HepG2 (cell line): ENCODE data around the gene MEAK7. TPM values are rescaled to one million over a fixed set of nuclear protein-coding genes. Genes with fewer than 3 reads are reported as not detected.

Experiments
- ATRX ChIP-seq: sonication (generic); formaldehyde crosslinking; IDR thresholded peaks from 2 replicates; pipeline ENCODE4 v1.4.0; 2020; ENCODE audit warnings: missing genetic modification reagents, borderline replicate concordance
- HDAC2 ChIP-seq: sonication (generic); formaldehyde crosslinking; IDR thresholded peaks from 2 replicates; pipeline ENCODE4 v1.4.0; 2020; ENCODE audit warnings: missing genetic modification reagents
- HOXA3 ChIP-seq: sonication (generic); formaldehyde crosslinking; IDR thresholded peaks from 2 replicates; pipeline ENCODE4 v1.5.0; 2020; ENCODE audit warnings: missing genetic modification reagents
- JUN ChIP-seq: sonication (generic); formaldehyde crosslinking; IDR thresholded peaks from 2 replicates; pipeline ENCODE4 v1.4.0; 2020; ENCODE audit warnings: mild to moderate bottlenecking, missing genetic modification reagents
- LCORL ChIP-seq, 2 experiments: fragments of 450-650 bp in 1 of 2; sonication (generic) in 1 of 2; formaldehyde crosslinking in 1 of 2; IDR thresholded peaks; 2 replicates each; pipeline versions ENCODE4 v1.5.0 to v1.6.1; 2017 to 2020; ENCODE audit warnings: antibody characterized with exemption in 1 of 2, missing genetic modification reagents in 1 of 2
- MAFF ChIP-seq: IDR thresholded peaks from 2 replicates; pipeline ENCODE4 v1.6.1; 2011; ENCODE audit warnings: low read depth, low read length, improper control_type of control experiment
- MAFG ChIP-seq: sonication (generic); formaldehyde crosslinking; IDR thresholded peaks from 2 replicates; pipeline ENCODE4 v1.5.1; 2020; ENCODE audit warnings: mild to moderate bottlenecking, missing genetic modification reagents
- ONECUT2 ChIP-seq: sonication (generic); formaldehyde crosslinking; IDR thresholded peaks from 2 replicates; pipeline ENCODE4 v1.4.0; 2020; ENCODE audit warnings: missing genetic modification reagents
- PAWR ChIP-seq: sonication (generic); formaldehyde crosslinking; IDR thresholded peaks from 2 replicates; pipeline ENCODE4 v1.4.0; 2020; ENCODE audit warnings: missing genetic modification reagents, mild to moderate bottlenecking, borderline replicate concordance
- REXO4 ChIP-seq: sonication (generic); formaldehyde crosslinking; IDR thresholded peaks from 2 replicates; pipeline ENCODE4 v1.8.0; 2022; ENCODE audit warnings: missing genetic modification reagents, mild to moderate bottlenecking, borderline replicate concordance
- SRSF4 ChIP-seq: fragments of 200-400 bp; formaldehyde crosslinking; IDR thresholded peaks from one replicate; pipeline ENCODE4 v1.6.1; 2018; ENCODE audit warnings: mild to moderate bottlenecking, low read depth, low read length, moderate library complexity; ENCODE audit not compliant: poor library complexity, severe bottlenecking
- SRY ChIP-seq: sonication (generic); formaldehyde crosslinking; IDR thresholded peaks from 2 replicates; pipeline ENCODE4 v1.8.0; 2022; ENCODE audit warnings: mild to moderate bottlenecking, missing genetic modification reagents
- SSRP1 ChIP-seq: IDR thresholded peaks from 2 replicates; pipeline ENCODE4 v1.6.1; 2016; ENCODE audit warnings: control low read depth
- TEAD3 ChIP-seq: optimal IDR thresholded peaks from 2 replicates; pipeline ENCODE3; 2016; ENCODE audit warnings: borderline replicate concordance
- ZBTB44 ChIP-seq: sonication (generic); formaldehyde crosslinking; IDR thresholded peaks from 2 replicates; pipeline ENCODE4 v1.4.0; 2020; ENCODE audit warnings: missing genetic modification reagents
- ZNF18 ChIP-seq: sonication (generic); formaldehyde crosslinking; IDR thresholded peaks from 2 replicates; pipeline ENCODE4 v1.8.0; 2022; ENCODE audit warnings: mild to moderate bottlenecking, missing genetic modification reagents; ENCODE audit not compliant: insufficient replicate concordance
- ZNF354B ChIP-seq: sonication (generic); formaldehyde crosslinking; IDR thresholded peaks from 2 replicates; pipeline ENCODE4 v1.8.0; 2022; ENCODE audit warnings: mild to moderate bottlenecking, missing genetic modification reagents
- ZNF660 ChIP-seq: sonication (generic); formaldehyde crosslinking; IDR thresholded peaks from 2 replicates; pipeline ENCODE4 v1.5.1; 2020; ENCODE audit warnings: mild to moderate bottlenecking, low read depth, missing genetic modification reagents, borderline replicate concordance
- ZNF878 ChIP-seq: sonication (generic); formaldehyde crosslinking; IDR thresholded peaks from 2 replicates; pipeline ENCODE4 v1.8.1; 2023; ENCODE audit warnings: mild to moderate bottlenecking, missing genetic modification reagents, moderate library complexity
- ZSCAN30 ChIP-seq: sonication (generic); formaldehyde crosslinking; IDR thresholded peaks from 2 replicates; pipeline ENCODE4 v1.5.0; 2020; ENCODE audit warnings: mild to moderate bottlenecking, missing genetic modification reagents
- polyA plus RNA-seq, 8 experiments: library from polyadenylated mRNA; depleted of rRNA in 3 of 8; stranded (reverse) in 7 of 8; unstranded in 1 of 8; fragments of >200 nt; fragmentation: Illumina TruSeq in 4 of 8; extraction: Trizol in 4 of 8; gene quantifications; 2 replicates each; pipeline versions ENCODE4 v1.2.1 to v1.2.3, GENCODE V29; 2011 to 2016; ENCODE audit warnings: low read depth in 4 of 8, missing spikeins in 1 of 8, mixed read lengths in 1 of 8; ENCODE audit not compliant: insufficient read depth in 1 of 8
- total RNA-seq, 5 experiments: library from RNA; depleted of rRNA; stranded (reverse); fragments of >200 nt; fragmentation: Illumina TruSeq; extraction: Trizol; gene quantifications; 2 replicates each; pipeline ENCODE4 v1.2.3, GENCODE V29; 2016; ENCODE audit warnings: low read depth in 1 of 5
- TF ChIP-seq, protein P1 (sequence below): sonication (generic); formaldehyde crosslinking; IDR thresholded peaks from 2 replicates; pipeline ENCODE4 v1.5.1; 2020; ENCODE audit warnings: mild to moderate bottlenecking, missing genetic modification reagents, borderline replicate concordance

The MEAK7 gene
- total and polyA plus RNA-seq, 2 of the 13 experiments (the other 11 are each of a cell fraction or from before 2014, with no cell fraction given), result 11.8 to 14.7 TPM

- TF ChIP-seq, protein P1, sequence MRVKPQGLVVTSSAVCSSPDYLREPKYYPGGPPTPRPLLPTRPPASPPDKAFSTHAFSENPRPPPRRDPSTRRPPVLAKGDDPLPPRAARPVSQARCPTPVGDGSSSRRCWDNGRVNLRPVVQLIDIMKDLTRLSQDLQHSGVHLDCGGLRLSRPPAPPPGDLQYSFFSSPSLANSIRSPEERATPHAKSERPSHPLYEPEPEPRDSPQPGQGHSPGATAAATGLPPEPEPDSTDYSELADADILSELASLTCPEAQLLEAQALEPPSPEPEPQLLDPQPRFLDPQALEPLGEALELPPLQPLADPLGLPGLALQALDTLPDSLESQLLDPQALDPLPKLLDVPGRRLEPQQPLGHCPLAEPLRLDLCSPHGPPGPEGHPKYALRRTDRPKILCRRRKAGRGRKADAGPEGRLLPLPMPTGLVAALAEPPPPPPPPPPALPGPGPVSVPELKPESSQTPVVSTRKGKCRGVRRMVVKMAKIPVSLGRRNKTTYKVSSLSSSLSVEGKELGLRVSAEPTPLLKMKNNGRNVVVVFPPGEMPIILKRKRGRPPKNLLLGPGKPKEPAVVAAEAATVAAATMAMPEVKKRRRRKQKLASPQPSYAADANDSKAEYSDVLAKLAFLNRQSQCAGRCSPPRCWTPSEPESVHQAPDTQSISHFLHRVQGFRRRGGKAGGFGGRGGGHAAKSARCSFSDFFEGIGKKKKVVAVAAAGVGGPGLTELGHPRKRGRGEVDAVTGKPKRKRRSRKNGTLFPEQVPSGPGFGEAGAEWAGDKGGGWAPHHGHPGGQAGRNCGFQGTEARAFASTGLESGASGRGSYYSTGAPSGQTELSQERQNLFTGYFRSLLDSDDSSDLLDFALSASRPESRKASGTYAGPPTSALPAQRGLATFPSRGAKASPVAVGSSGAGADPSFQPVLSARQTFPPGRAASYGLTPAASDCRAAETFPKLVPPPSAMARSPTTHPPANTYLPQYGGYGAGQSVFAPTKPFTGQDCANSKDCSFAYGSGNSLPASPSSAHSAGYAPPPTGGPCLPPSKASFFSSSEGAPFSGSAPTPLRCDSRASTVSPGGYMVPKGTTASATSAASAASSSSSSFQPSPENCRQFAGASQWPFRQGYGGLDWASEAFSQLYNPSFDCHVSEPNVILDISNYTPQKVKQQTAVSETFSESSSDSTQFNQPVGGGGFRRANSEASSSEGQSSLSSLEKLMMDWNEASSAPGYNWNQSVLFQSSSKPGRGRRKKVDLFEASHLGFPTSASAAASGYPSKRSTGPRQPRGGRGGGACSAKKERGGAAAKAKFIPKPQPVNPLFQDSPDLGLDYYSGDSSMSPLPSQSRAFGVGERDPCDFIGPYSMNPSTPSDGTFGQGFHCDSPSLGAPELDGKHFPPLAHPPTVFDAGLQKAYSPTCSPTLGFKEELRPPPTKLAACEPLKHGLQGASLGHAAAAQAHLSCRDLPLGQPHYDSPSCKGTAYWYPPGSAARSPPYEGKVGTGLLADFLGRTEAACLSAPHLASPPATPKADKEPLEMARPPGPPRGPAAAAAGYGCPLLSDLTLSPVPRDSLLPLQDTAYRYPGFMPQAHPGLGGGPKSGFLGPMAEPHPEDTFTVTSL, result no peak
- 0 out of 2 replicates have a peak, but pooled peaks have one; percentile 52 for TF ChIP-seq REXO4 (CRISPR knock-in tag)
- peak; percentile 40; the same call in 1 of the 2 replicates for TF ChIP-seq HOXA3 (CRISPR knock-in tag)
- TF ChIP-seq MAFG, result no peak
- TF ChIP-seq HDAC2 (CRISPR knock-in tag), result no peak
- no peak for TF ChIP-seq MAFF
- no peak for TF ChIP-seq ZBTB44 (CRISPR knock-in tag)
- TF ChIP-seq SRSF4, result no peak
- TF ChIP-seq SRY (CRISPR knock-in tag), result no peak
- peak; percentile 59 for TF ChIP-seq TEAD3 (CRISPR knock-in tag)
- no peak for TF ChIP-seq JUN
- no peak for TF ChIP-seq ZNF18
- peak; percentile 55; the same call in 1 of the 2 replicates for TF ChIP-seq ZNF354B (CRISPR knock-in tag)
- TF ChIP-seq ZNF878 (CRISPR knock-in tag), result no peak
- TF ChIP-seq SSRP1, result no peak
- no peak for TF ChIP-seq ZSCAN30 (CRISPR knock-in tag)
- no peak for TF ChIP-seq PAWR
- TF ChIP-seq LCORL (IDR thresholded peaks at IDR 0.05), result 0 out of 2 replicates have a peak, but pooled peaks have one; percentile 44
- TF ChIP-seq LCORL (CRISPR knock-in tag; IDR thresholded peaks at IDR 0.05), result peak; percentile 13; the same call in 1 of the 2 replicates
- no peak for TF ChIP-seq ZNF660 (CRISPR knock-in tag)
- no peak for TF ChIP-seq ONECUT2 (CRISPR knock-in tag)
- TF ChIP-seq ATRX (CRISPR knock-in tag), result no peak
Measured at GRCh38 chr16:84504420-84505248, at the start of gene MEAK7 (continued).
